K562 (cell line): ENCODE results near the gene FLAD1. TPM values are rescaled to one million over a fixed set of nuclear protein-coding genes. Genes with fewer than 3 reads are reported as not detected.

Experiments
- ARID2 ChIP-seq: fragments of 450-650 bp; IDR thresholded peaks from 2 replicates; pipeline ENCODE4 v1.6.1; 2017; ENCODE audit warnings: antibody characterized with exemption, mild to moderate bottlenecking
- ARID3A ChIP-seq: IDR thresholded peaks from 2 replicates; pipeline ENCODE4 v1.6.1; 2012; ENCODE audit warnings: low read depth, low read length, improper control_type of control experiment, borderline replicate concordance
- BCOR ChIP-seq: fragments of 450-650 bp; IDR thresholded peaks from 2 replicates; pipeline ENCODE4 v1.6.1; 2016
- CAMTA2 ChIP-seq: fragments of 250-450 bp; sonication (Bioruptor Pico); conservative IDR thresholded peaks from 2 replicates; pipeline ENCODE4 v1.5.1; 2022
- CHCHD3 ChIP-seq: fragments of 250-450 bp; sonication (Bioruptor Pico); IDR thresholded peaks from 2 replicates; pipeline ENCODE4 v2.1.2; 2022; ENCODE audit warnings: mild to moderate bottlenecking
- CREB3 ChIP-seq: fragments of 450-650 bp; conservative IDR thresholded peaks from 2 replicates; pipeline ENCODE4 v1.6.1; 2016; ENCODE audit warnings: missing genetic modification characterization, low read depth, mild to moderate bottlenecking, missing compliant biosample characterization, moderate library complexity
- CXXC5 ChIP-seq: fragments of 250-450 bp; sonication (Bioruptor Pico); IDR thresholded peaks from 2 replicates; pipeline ENCODE4 v1.8.0; 2022; ENCODE audit warnings: inconsistent platforms, mild to moderate bottlenecking, moderate library complexity
- DPF2 ChIP-seq: fragments of 450-650 bp; IDR thresholded peaks from 2 replicates; pipeline ENCODE4 v1.6.1; 2016
- FOS ChIP-seq: IDR thresholded peaks from 3 replicates; pipeline ENCODE4 v1.6.1; 2011; ENCODE audit not compliant: insufficient read length; ENCODE audit errors: extremely low read depth
- HMGXB4 ChIP-seq: sonication (generic); formaldehyde crosslinking; IDR thresholded peaks from 2 replicates; pipeline ENCODE4 v1.8.1; 2023; ENCODE audit warnings: mild to moderate bottlenecking, missing genetic modification reagents
- NR1H2 ChIP-seq: sonication (generic); formaldehyde crosslinking; IDR thresholded peaks from 2 replicates; pipeline ENCODE4 v1.4.0; 2020; ENCODE audit warnings: mild to moderate bottlenecking, missing genetic modification reagents
- NR2C2 ChIP-seq, 2 experiments: fragments of 200-800 bp in 1 of 2; sonication (Bioruptor generic) in 1 of 2; sonication (generic) in 1 of 2; formaldehyde crosslinking in 1 of 2; IDR thresholded peaks; 2 replicates each; pipeline versions ENCODE4 v1.6.1 to v1.8.0; 2016 to 2022; ENCODE audit warnings: mild to moderate bottlenecking in 1 of 2, missing compliant biosample characterization in 1 of 2, missing genetic modification characterization in 1 of 2, missing genetic modification reagents in 1 of 2
- PTRF ChIP-seq: fragments of 450-650 bp; IDR thresholded peaks from 2 replicates; pipeline ENCODE4 v1.6.1; 2016; ENCODE audit warnings: mild to moderate bottlenecking, missing genetic modification characterization, missing compliant biosample characterization
- RCOR1 ChIP-seq, 2 experiments: IDR thresholded peaks; 2 replicates each; pipeline ENCODE4 v1.6.1; 2012; ENCODE audit warnings: low read depth in 2 of 2, low read length in 2 of 2, borderline replicate concordance in 1 of 2, improper control_type of control experiment in 1 of 2
- SMAD3 ChIP-seq: fragments of 450-650 bp; formaldehyde crosslinking; conservative IDR thresholded peaks from 2 replicates; pipeline ENCODE4 v1.4.0; 2020; ENCODE audit warnings: mild to moderate bottlenecking
- SOX6 ChIP-seq: fragments of 450-650 bp; IDR thresholded peaks from 2 replicates; pipeline ENCODE4 v1.6.1; 2014; ENCODE audit warnings: mild to moderate bottlenecking
- TRIM25 ChIP-seq: fragments of 450-650 bp; IDR thresholded peaks from 2 replicates; pipeline ENCODE4 v1.7.0; 2016; ENCODE audit warnings: borderline replicate concordance
- UBTF ChIP-seq, 2 experiments: IDR thresholded peaks; 2 replicates each; pipeline ENCODE4 v1.6.1; 2012; ENCODE audit warnings: improper control_type of control experiment in 2 of 2, low read depth in 2 of 2, low read length in 2 of 2, borderline replicate concordance in 1 of 2
- YBX1 ChIP-seq: fragments of 450-650 bp; IDR thresholded peaks from 2 replicates; pipeline ENCODE4 v1.7.1; 2016; ENCODE audit warnings: mild to moderate bottlenecking
- ZFP1 ChIP-seq: fragments of 450-650 bp; formaldehyde crosslinking; IDR thresholded peaks from 2 replicates; pipeline ENCODE4 v1.4.0; 2020; ENCODE audit warnings: mild to moderate bottlenecking, mixed read lengths
- ZNF316 ChIP-seq: fragments of 450-650 bp; IDR thresholded peaks from 2 replicates; pipeline ENCODE4 v1.6.1; 2016
- polyA plus RNA-seq, 8 experiments: library from polyadenylated mRNA; depleted of rRNA in 4 of 8; stranded (reverse) in 5 of 8; unstranded in 3 of 8; fragments of >200 nt; fragmentation: Nextera tagmentation in 2 of 8; fragmentation: Illumina TruSeq in 1 of 8; extraction: Ambion mirVana in 2 of 8; extraction: Trizol in 1 of 8; gene quantifications; 2 replicates each; pipeline versions ENCODE4 v1.2.1 to v1.2.3, GENCODE V29; 2011 to 2014; ENCODE audit warnings: inconsistent platforms in 1 of 8, missing spikeins in 1 of 8
- total RNA-seq, 7 experiments: library from RNA; depleted of rRNA in 6 of 7; stranded (reverse); fragments of >200 nt in 6 of 7; fragmentation: Illumina TruSeq in 2 of 7; extraction: Trizol in 2 of 7; gene quantifications; 2 replicates each; pipeline versions ENCODE4 v1.2.1 to v1.2.3, GENCODE V29; 2011 to 2021; ENCODE audit warnings: low replicate concordance in 1 of 7

FLAD1 gene
- total and polyA plus RNA-seq, 9 of the 15 experiments (the other 6 are each of a cell fraction or from before 2014, with no cell fraction given): 24.9 to 85.8 (median 67.0) TPM

- no peak for TF ChIP-seq SOX6
- no peak for TF ChIP-seq RCOR1 (IDR thresholded peaks at IDR 0.05; ENCODE audit: borderline replicate concordance in 1 of 2, low read depth in 2 of 2, low read length in 2 of 2)
- TF ChIP-seq TRIM25: no peak
- TF ChIP-seq ARID2: no peak
- TF ChIP-seq CAMTA2 (CRISPR knock-in tag): no peak
- peak; percentile 92 for TF ChIP-seq NR2C2 (CRISPR knock-in tag; IDR thresholded peaks at IDR 0.05)
- peak; percentile 99 for TF ChIP-seq NR2C2 (tag; IDR thresholded peaks at IDR 0.05)
- no peak for TF ChIP-seq SMAD3
- no peak for TF ChIP-seq PTRF (tag)
- TF ChIP-seq FOS: peak; percentile 97
- peak; percentile 95 for TF ChIP-seq CXXC5 (CRISPR knock-in tag)
- TF ChIP-seq ZFP1 (CRISPR knock-in tag): no peak
- no peak for TF ChIP-seq BCOR
- TF ChIP-seq HMGXB4 (CRISPR knock-in tag): 0 out of 2 replicates have a peak, but pooled peaks have one; percentile 22
- TF ChIP-seq YBX1: no peak
- TF ChIP-seq DPF2: peak; percentile 51; the same call in 1 of the 2 replicates
- no peak for TF ChIP-seq NR1H2 (CRISPR knock-in tag)
- no peak for TF ChIP-seq CREB3 (tag)
- TF ChIP-seq ZNF316: no peak
- no peak for TF ChIP-seq UBTF (IDR thresholded peaks at IDR 0.05; ENCODE audit: borderline replicate concordance in 1 of 2, low read depth in 2 of 2, low read length in 2 of 2)
- no peak for TF ChIP-seq ARID3A
- no peak for TF ChIP-seq CHCHD3 (CRISPR knock-in tag)
These were observed 8.9 kb upstream of the FLAD1 start, which contains the start of gene CKS1B (continued) for GRCh38 chr1:154974102-154974807.
